Right lobe of liver (tissue), 4 donors: ENCODE measurements around the gene CELF2.

Experiments used
- POLR2A ChIP-seq: fragments of 450-650 bp; IDR thresholded peaks from one replicate; pipeline ENCODE4 v1.6.1; 2017; ENCODE audit warnings: antibody characterized with exemption, mild to moderate bottlenecking
- TF ChIP-seq, protein P1 (sequence below), 4 donors: fragments of 200-600 bp in 3 of 4; fragments of 450-650 bp in 1 of 4; IDR thresholded peaks; one replicate each; pipeline versions ENCODE4 v1.5.1 to v1.8.0; 2016 to 2022; ENCODE audit warnings: antibody characterized with exemption in 4 of 4, mild to moderate bottlenecking in 2 of 4
- donor health status: DM: no; HTN: no; CAD: no.
- donor health status: DM: no; HTN: no; CAD: no.
- donor health status: DM: no; HTN: yes; CAD: no.

DNA sequence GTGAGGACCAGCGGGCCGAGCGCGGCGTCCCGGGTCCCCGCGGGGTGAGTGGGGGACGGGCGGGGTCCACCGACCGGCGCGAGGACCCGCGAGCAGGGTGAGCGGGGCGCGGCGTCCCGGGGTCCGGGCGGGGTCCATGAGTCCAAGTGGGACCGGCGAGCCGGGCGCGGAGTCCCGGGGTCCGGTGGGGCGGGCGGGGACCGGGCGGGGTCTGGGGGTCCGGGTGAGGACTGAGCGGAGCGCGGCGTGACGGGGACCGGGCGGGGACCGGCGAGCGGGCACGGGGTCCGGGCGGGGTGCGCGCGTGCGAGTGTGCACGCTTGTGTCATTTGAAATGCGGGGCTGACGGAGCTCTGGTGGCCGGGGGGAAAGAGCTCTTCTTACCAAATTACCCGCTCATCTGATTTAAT is 765 bp downstream of the CELF2 start:
- TF ChIP-seq, protein P1, sequence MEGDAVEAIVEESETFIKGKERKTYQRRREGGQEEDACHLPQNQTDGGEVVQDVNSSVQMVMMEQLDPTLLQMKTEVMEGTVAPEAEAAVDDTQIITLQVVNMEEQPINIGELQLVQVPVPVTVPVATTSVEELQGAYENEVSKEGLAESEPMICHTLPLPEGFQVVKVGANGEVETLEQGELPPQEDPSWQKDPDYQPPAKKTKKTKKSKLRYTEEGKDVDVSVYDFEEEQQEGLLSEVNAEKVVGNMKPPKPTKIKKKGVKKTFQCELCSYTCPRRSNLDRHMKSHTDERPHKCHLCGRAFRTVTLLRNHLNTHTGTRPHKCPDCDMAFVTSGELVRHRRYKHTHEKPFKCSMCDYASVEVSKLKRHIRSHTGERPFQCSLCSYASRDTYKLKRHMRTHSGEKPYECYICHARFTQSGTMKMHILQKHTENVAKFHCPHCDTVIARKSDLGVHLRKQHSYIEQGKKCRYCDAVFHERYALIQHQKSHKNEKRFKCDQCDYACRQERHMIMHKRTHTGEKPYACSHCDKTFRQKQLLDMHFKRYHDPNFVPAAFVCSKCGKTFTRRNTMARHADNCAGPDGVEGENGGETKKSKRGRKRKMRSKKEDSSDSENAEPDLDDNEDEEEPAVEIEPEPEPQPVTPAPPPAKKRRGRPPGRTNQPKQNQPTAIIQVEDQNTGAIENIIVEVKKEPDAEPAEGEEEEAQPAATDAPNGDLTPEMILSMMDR (IDR thresholded peaks at IDR 0.05): no peak
- no peak for TF ChIP-seq POLR2A
